Fibroblast of mammary gland (primary cell): Measurements from ENCODE around the gene BCL2.

ENCODE experiments used
- DNase-seq: peaks from one replicate; pipeline ENCODE4 v3.0.0-alpha.2; 2010; ENCODE audit warnings: low read depth
- H3K4me3 ChIP-seq: 2 replicates; pipeline ENCODE4 v1.5.1; 2011; ENCODE audit warnings: low read depth, mild to moderate bottlenecking, low read length, moderate library complexity; ENCODE audit not compliant: control insufficient read depth
- CTCF ChIP-seq: conservative IDR thresholded peaks from 2 replicates; pipeline ENCODE4 v1.5.1; 2011; ENCODE audit warnings: low read depth, low read length, inconsistent platforms; ENCODE audit not compliant: control insufficient read depth, insufficient read depth

BCL2 gene

GRCh38 chr18:63140997-63141777, 178.4 kb downstream of the BCL2 start:
- no peak overlapping the region for H3K4me3 ChIP-seq
- DNase-seq = no peak
- no peak for TF ChIP-seq CTCF

DNA sequence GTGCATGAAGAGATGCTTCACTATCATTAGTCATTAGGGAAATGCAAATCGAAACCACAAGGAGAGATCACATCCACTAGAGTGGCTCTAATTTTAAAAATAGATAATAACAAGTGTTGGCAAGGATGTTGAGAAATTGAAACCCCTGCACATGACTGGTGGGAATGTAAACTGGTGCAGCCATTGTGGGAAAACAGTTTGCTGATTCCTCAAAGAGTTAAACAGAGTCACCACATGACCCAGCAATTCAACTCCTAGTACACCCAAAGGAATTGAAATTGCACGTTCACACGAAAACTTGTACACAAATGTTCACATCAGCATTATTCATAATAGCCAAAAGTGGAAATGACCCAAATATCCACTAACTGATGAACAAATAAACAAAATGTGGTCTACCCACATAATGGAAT, 179.5 kb downstream of the BCL2 start:
- DNase-seq = no peak
- TF ChIP-seq CTCF = no peak
- no peak overlapping the region for H3K4me3 ChIP-seq

DNA sequence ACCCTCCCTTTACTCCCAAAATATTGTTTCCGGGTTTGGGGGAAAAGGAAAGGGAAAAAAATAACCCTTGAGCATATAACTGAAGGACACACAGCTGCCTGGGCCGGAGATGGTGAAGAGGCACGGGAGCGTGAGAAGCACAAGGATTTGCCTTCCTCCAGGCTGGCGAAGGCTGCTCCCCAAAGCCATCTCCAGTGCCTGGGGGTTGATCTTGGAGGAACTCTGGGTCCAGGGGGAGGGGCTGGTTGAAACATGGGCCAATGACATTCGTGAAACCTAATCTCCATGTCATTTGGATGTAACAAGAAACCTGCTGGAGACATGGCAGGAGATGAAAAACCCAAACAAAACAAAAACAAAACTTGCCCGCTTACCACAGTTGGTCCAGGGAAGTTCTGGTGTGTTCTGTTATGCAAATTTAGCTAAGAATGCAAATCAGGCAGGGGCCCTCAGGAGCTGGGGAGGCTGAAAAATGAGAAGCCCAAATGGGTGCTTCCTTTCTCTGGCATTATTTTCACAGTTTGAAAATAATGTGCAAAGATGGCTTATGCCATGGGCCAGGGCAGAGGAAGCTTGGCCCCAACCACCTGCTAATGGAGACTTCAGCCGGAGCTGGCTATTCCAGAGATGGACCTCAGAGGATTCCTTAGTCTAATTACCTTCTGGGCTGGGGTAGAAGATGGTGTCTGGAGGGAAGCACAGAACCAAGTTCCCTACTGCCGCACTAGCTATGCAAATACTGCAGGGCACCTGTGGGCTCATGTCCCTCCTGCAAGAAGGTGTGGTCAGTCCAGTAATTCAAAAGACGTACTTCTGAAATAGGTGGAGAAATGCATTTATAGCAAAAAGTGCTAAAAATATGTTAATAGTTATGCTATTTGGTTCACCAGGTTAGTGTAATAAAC, 180.9 kb downstream of the BCL2 start:
- TF ChIP-seq CTCF = no peak
- no peak overlapping the region for H3K4me3 ChIP-seq

GRCh38 chr18:63137999-63138435, 181.6 kb downstream of the BCL2 start:
- no peak for TF ChIP-seq CTCF
- H3K4me3 ChIP-seq = no peak overlapping the region
- DNase-seq = no peak

More for the DNA sequence above, 180.9 kb downstream of the BCL2 start:
- no peak for DNase-seq

GRCh38 chr18:63135101-63135500, 184.5 kb downstream of the BCL2 start:
- no peak for TF ChIP-seq CTCF
- no peak overlapping the region for H3K4me3 ChIP-seq
- DNase-seq = no peak

DNA sequence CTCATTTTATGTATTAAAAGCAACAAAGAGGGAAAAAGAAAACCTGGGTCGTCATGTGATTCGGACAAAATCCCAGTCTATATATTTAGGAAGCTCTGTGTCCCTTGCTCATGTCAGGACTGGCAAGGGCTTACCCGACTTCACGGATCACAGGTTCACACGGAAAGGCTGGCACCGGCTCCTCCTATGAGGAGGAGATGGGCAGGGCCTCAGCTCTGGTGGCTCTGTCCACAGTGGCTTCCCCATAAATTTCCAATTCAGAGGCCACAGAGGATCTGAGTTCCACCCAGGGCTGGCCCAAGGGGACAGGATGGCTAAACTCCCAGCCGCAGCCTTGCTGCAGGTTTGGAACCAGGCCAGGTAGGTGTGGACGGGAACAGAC, 186.8 kb downstream of the BCL2 start:
- TF ChIP-seq CTCF = no peak
- no peak overlapping the region for H3K4me3 ChIP-seq
- DNase-seq = no peak
